ENCODE data around the gene CENPF.

DNA sequence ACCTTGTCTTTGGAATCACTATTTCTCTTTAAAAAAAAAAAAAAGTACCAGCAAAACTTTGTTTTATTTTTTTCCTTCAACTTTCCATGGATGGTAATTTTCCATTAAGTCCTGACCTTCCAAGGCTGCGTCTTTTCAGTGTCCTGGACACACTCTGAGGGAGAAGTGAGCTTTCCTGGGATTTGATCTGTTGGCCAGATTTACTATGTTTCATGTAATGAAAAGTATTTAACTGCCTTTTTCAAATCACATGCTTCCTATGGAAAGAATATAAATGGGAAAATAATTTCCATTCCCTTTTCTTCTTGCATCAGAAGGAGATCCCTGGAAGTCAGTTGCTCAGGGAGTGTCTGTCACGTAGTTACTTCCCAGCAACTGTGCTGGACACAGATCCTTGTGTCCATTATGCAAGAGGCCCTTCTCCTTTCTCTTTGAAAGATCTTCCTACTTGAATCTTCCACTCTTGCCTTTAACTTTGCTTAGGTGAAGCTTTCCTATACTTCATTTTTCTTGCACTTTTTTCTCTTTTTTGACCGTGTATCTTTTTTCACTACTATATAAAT, 59.3 kb downstream of the CENPF start:
- TF ChIP-seq RAD21 (IDR thresholded peaks at IDR 0.05; ENCODE audit: low read depth) (no peak), TCF12 (IDR thresholded peaks at IDR 0.05; ENCODE audit: low read depth) (no peak), EP300 (IDR thresholded peaks at IDR 0.05; ENCODE audit: borderline replicate concordance) (no peak), CREB1 (IDR thresholded peaks at IDR 0.05; ENCODE audit: low read depth) (no peak), TEAD4 (IDR thresholded peaks at IDR 0.05) (no peak), EGR1 (IDR thresholded peaks at IDR 0.05) (no peak)

Measured in Ishikawa (cell line).